Measurements from ENCODE around the gene CYS1. TPM values are rescaled to one million over a fixed set of nuclear protein-coding genes. Genes with fewer than 3 reads are reported as not detected.

The CYS1 gene
- total RNA-seq, 2 donors from 2014 or later, result not detected

- Mint-ChIP-seq H3K36me3 (ENCODE audit: low read depth) (peaks cover 4% of the 10 kb centered on the region), H3K27ac (no peak overlapping the region), H3K4me1 (peaks cover 10% of the 10 kb centered on the region), H3K27me3 (peaks cover 76% of the 10 kb centered on the region), H3K4me3 (no peak overlapping the region)
- no peaks in the 10 kb centered on the region for H3K9me3 ChIP-seq (ENCODE audit: control insufficient read depth, low read length, poor library complexity, severe bottlenecking)
- DNase-seq (no peak), ATAC-seq (no peak)
These were observed 6.7 kb upstream of the CYS1 start for GRCh38 chr2:10086950-10087349.

- Mint-ChIP-seq H3K36me3 (ENCODE audit: low read depth) (peaks cover 4% of the 10 kb centered on the region), H3K27ac (no peak overlapping the region), H3K4me3 (no peak overlapping the region), H3K4me1 (peaks cover 9% of the 10 kb centered on the region), H3K27me3 (peaks cover 80% of the 10 kb centered on the region)
- ATAC-seq, result no peak
- no peaks in the 10 kb centered on the region for H3K9me3 ChIP-seq (ENCODE audit: control insufficient read depth, low read length, poor library complexity, severe bottlenecking)
- DNase-seq, result no peak
These were observed 5.5 kb upstream of the CYS1 start for GRCh38 chr2:10085668-10086059.

GRCh38 chr2:10085043-10085667 lies 4.9 kb upstream of the CYS1 start:
- Mint-ChIP-seq H3K4me1 (peaks cover 9% of the 10 kb centered on the region), H3K27ac (no peak overlapping the region), H3K4me3 (no peak overlapping the region), H3K36me3 (ENCODE audit: low read depth) (peaks cover 4% of the 10 kb centered on the region), H3K27me3 (peaks cover 75% of the 10 kb centered on the region)
- DNase-seq (no peak), ATAC-seq (no peak)
- H3K9me3 ChIP-seq (ENCODE audit: control insufficient read depth, low read length, poor library complexity, severe bottlenecking), result no peaks in the 10 kb centered on the region

- ATAC-seq (no peak), DNase-seq (no peak)
- H3K9me3 ChIP-seq (ENCODE audit: control insufficient read depth, low read length, poor library complexity, severe bottlenecking), result no peaks in the 10 kb centered on the region
- no peak overlapping the region for H3K4me3 Mint-ChIP-seq
- no peak overlapping the region for H3K27ac Mint-ChIP-seq
- peaks cover 9% of the 10 kb centered on the region for H3K4me1 Mint-ChIP-seq
- H3K27me3 Mint-ChIP-seq, result peaks cover 67% of the 10 kb centered on the region
- peaks cover 4% of the 10 kb centered on the region for H3K36me3 Mint-ChIP-seq (ENCODE audit: low read depth)
These were observed 4.1 kb upstream of the CYS1 start for GRCh38 chr2:10084223-10084865.

GRCh38 chr2:10083692-10084211 lies 3.5 kb upstream of the CYS1 start:
- ATAC-seq, result no peak
- no peak overlapping the region for H3K27ac Mint-ChIP-seq
- peaks cover 67% of the 10 kb centered on the region for H3K27me3 Mint-ChIP-seq
- no peak for DNase-seq
- H3K36me3 Mint-ChIP-seq (ENCODE audit: low read depth), result peaks cover 4% of the 10 kb centered on the region
- H3K4me3 Mint-ChIP-seq, result no peak overlapping the region
- no peaks in the 10 kb centered on the region for H3K9me3 ChIP-seq (ENCODE audit: control insufficient read depth, low read length, poor library complexity, severe bottlenecking)
- H3K4me1 Mint-ChIP-seq, result peaks cover 13% of the 10 kb centered on the region

- no peak overlapping the region for H3K27ac Mint-ChIP-seq
These were observed 2.8 kb upstream of the CYS1 start for GRCh38 chr2:10083046-10083445.

GRCh38 chr2:10080536-10081304 lies 509 bp upstream of the CYS1 start:
- peaks cover 25% of the 10 kb centered on the region for H3K4me1 Mint-ChIP-seq
- DNase-seq (peak in 1 of 3 donors; percentile 10), ATAC-seq (peak; percentile 74)
- peak overlapping the region; percentile 8 for H3K27ac Mint-ChIP-seq
- peak overlapping the region; percentile 78 for H3K4me3 Mint-ChIP-seq
- H3K9me3 ChIP-seq (ENCODE audit: control insufficient read depth, low read length, poor library complexity, severe bottlenecking), result no peaks in the 10 kb centered on the region
- H3K27me3 Mint-ChIP-seq, result peaks cover 75% of the 10 kb centered on the region
- H3K36me3 Mint-ChIP-seq (ENCODE audit: low read depth), result peaks cover 5% of the 10 kb centered on the region

More at GRCh38 chr2:10083046-10083445, 2.8 kb upstream of the CYS1 start:
- DNase-seq (no peak), ATAC-seq (no peak)
- H3K4me1 Mint-ChIP-seq, result peaks cover 16% of the 10 kb centered on the region
- H3K27me3 Mint-ChIP-seq, result peaks cover 74% of the 10 kb centered on the region
- H3K9me3 ChIP-seq (ENCODE audit: control insufficient read depth, low read length, poor library complexity, severe bottlenecking), result no peaks in the 10 kb centered on the region
- peaks cover 4% of the 10 kb centered on the region for H3K36me3 Mint-ChIP-seq (ENCODE audit: low read depth)
- H3K4me3 Mint-ChIP-seq, result no peak overlapping the region

GRCh38 chr2:10079266-10079869 lies 843 bp downstream of the CYS1 start:
- no peak for DNase-seq
- peaks cover 80% of the 10 kb centered on the region for H3K27me3 Mint-ChIP-seq
- H3K9me3 ChIP-seq (ENCODE audit: control insufficient read depth, low read length, poor library complexity, severe bottlenecking), result no peaks in the 10 kb centered on the region
- ATAC-seq, result peak; percentile 55
- peaks cover 5% of the 10 kb centered on the region for H3K36me3 Mint-ChIP-seq (ENCODE audit: low read depth)
- H3K4me1 Mint-ChIP-seq, result peaks cover 23% of the 10 kb centered on the region
- H3K27ac Mint-ChIP-seq, result peak overlapping the region; percentile 24
- H3K4me3 Mint-ChIP-seq, result peak overlapping the region; percentile 86

- H3K9me3 ChIP-seq (ENCODE audit: control insufficient read depth, low read length, poor library complexity, severe bottlenecking), result no peaks in the 10 kb centered on the region
- H3K4me3 Mint-ChIP-seq, result peak overlapping the region; percentile 86
- H3K27me3 Mint-ChIP-seq, result peaks cover 80% of the 10 kb centered on the region
- H3K27ac Mint-ChIP-seq, result peak overlapping the region; percentile 24
- peaks cover 5% of the 10 kb centered on the region for H3K36me3 Mint-ChIP-seq (ENCODE audit: low read depth)
- DNase-seq (no peak), ATAC-seq (peak; percentile 2)
- peaks cover 22% of the 10 kb centered on the region for H3K4me1 Mint-ChIP-seq
These were observed 1.4 kb downstream of the CYS1 start for GRCh38 chr2:10078704-10079265.

- H3K4me1 Mint-ChIP-seq, result peaks cover 21% of the 10 kb centered on the region
- ATAC-seq (no peak), DNase-seq (no peak)
- H3K4me3 Mint-ChIP-seq, result peak overlapping the region; percentile 86
- H3K27me3 Mint-ChIP-seq, result peaks cover 77% of the 10 kb centered on the region
- peaks cover 5% of the 10 kb centered on the region for H3K36me3 Mint-ChIP-seq (ENCODE audit: low read depth)
- H3K9me3 ChIP-seq (ENCODE audit: control insufficient read depth, low read length, poor library complexity, severe bottlenecking), result no peaks in the 10 kb centered on the region
- no peak overlapping the region for H3K27ac Mint-ChIP-seq
These were observed 2.2 kb downstream of the CYS1 start for GRCh38 chr2:10078001-10078400.

- peaks cover 77% of the 10 kb centered on the region for H3K27me3 Mint-ChIP-seq
- H3K4me1 Mint-ChIP-seq, result peaks cover 27% of the 10 kb centered on the region
- no peak for DNase-seq
- H3K4me3 Mint-ChIP-seq, result no peak overlapping the region
- H3K27ac Mint-ChIP-seq, result no peak overlapping the region
- H3K9me3 ChIP-seq (ENCODE audit: control insufficient read depth, low read length, poor library complexity, severe bottlenecking), result no peaks in the 10 kb centered on the region
- ATAC-seq, result no peak
- peaks cover 5% of the 10 kb centered on the region for H3K36me3 Mint-ChIP-seq (ENCODE audit: low read depth)
These were observed 3.2 kb downstream of the CYS1 start for GRCh38 chr2:10076988-10077527.

- no peaks in the 10 kb centered on the region for H3K9me3 ChIP-seq (ENCODE audit: control insufficient read depth, low read length, poor library complexity, severe bottlenecking)
- no peak overlapping the region for H3K27ac Mint-ChIP-seq
These were observed 3.7 kb downstream of the CYS1 start for GRCh38 chr2:10076511-10076910.

More at GRCh38 chr2:10076511-10076910, 3.7 kb downstream of the CYS1 start:
- ATAC-seq (no peak), DNase-seq (no peak)
- Mint-ChIP-seq H3K27me3 (peaks cover 72% of the 10 kb centered on the region), H3K4me1 (peaks cover 27% of the 10 kb centered on the region), H3K36me3 (ENCODE audit: low read depth) (peaks cover 5% of the 10 kb centered on the region), H3K4me3 (no peak overlapping the region)

Measured in T-helper 17 cell (primary cell).